MM.1S (cell line): ENCODE results near the gene TAS2R4.
"Not testable (repeated sequence)": the region's sequence is repeated elsewhere in the genome, so short reads cannot be mapped to it uniquely, and the experiment has no call there.

Experiments
- DNase-seq: peaks from one replicate; pipeline ENCODE4 v3.0.0-alpha.2; 2015
- H2AFZ ChIP-seq: fragments of 300-600 bp; sonication (generic); 2 replicates; pipeline ENCODE4 v1.6.0; 2016; ENCODE audit warnings: antibody characterized with exemption, low read length
- H3F3A ChIP-seq: fragments of 300-600 bp; sonication (generic); 2 replicates; pipeline ENCODE4 v1.6.1; 2016; ENCODE audit warnings: mild to moderate bottlenecking, antibody characterized with exemption, low read length, moderate library complexity, mixed read lengths; ENCODE audit not compliant: insufficient read depth
- H3K27ac ChIP-seq: fragments of 300-600 bp; sonication (generic); 2 replicates; pipeline ENCODE4 v1.5.1; 2016; ENCODE audit warnings: mild to moderate bottlenecking, low read length
- H3K27me3 ChIP-seq: fragments of 300-600 bp; sonication (generic); replicated peaks from 2 replicates; pipeline ENCODE4 v1.6.0; 2016; ENCODE audit warnings: low read length; ENCODE audit not compliant: insufficient read depth
- H3K36me3 ChIP-seq: fragments of 300-600 bp; sonication (generic); replicated peaks from 2 replicates; pipeline ENCODE4 v1.6.1; 2016; ENCODE audit warnings: mild to moderate bottlenecking, low read length, mixed read lengths; ENCODE audit not compliant: insufficient read depth
- H3K4me1 ChIP-seq: fragments of 300-600 bp; sonication (generic); 2 replicates; pipeline ENCODE4 v1.6.1; 2016; ENCODE audit warnings: low read length, mixed read lengths
- H3K4me2 ChIP-seq: fragments of 300-600 bp; sonication (generic); 2 replicates; pipeline ENCODE4 v1.6.0; 2016; ENCODE audit warnings: low read depth, low read length
- H3K4me3 ChIP-seq: fragments of 300-600 bp; sonication (generic); 2 replicates; pipeline ENCODE4 v1.5.1; 2016; ENCODE audit warnings: low read length, mixed read lengths
- H3K79me2 ChIP-seq: fragments of 300-600 bp; sonication (generic); 2 replicates; pipeline ENCODE4 v1.6.1; 2016; ENCODE audit warnings: mixed run types, low read length, mixed read lengths
- H3K9ac ChIP-seq: fragments of 300-600 bp; sonication (generic); 2 replicates; pipeline ENCODE4 v1.6.1; 2016; ENCODE audit warnings: low read length, mixed read lengths
- H3K9me2 ChIP-seq: fragments of 300-600 bp; sonication (generic); replicated peaks from 2 replicates; pipeline ENCODE4 v1.6.1; 2016; ENCODE audit warnings: mild to moderate bottlenecking, low read length, mixed read lengths; ENCODE audit not compliant: insufficient read depth
- H3K9me3 ChIP-seq: fragments of 300-600 bp; sonication (generic); replicated peaks from 2 replicates; pipeline ENCODE4 v1.6.1; 2016; ENCODE audit warnings: mild to moderate bottlenecking, low read length, mixed read lengths; ENCODE audit not compliant: insufficient read depth
- H4K20me1 ChIP-seq: fragments of 300-600 bp; sonication (generic); 2 replicates; pipeline ENCODE4 v1.6.1; 2016; ENCODE audit warnings: mild to moderate bottlenecking, low read length, moderate library complexity, mixed read lengths; ENCODE audit not compliant: insufficient read depth
- CTCF ChIP-seq: fragments of 300-600 bp; sonication (generic); IDR thresholded peaks from 2 replicates; pipeline ENCODE4 v1.5.1; 2016; ENCODE audit warnings: antibody characterized with exemption, low read length, mixed read lengths
- EZH2 ChIP-seq: fragments of 300-600 bp; sonication (generic); optimal IDR thresholded peaks from 2 replicates; pipeline ENCODE3; 2017; ENCODE audit warnings: low read depth, mild to moderate bottlenecking, antibody characterized with exemption, low read length, mixed read lengths
- EZH2phosphoT487 ChIP-seq: fragments of 300-600 bp; sonication (generic); IDR thresholded peaks from 2 replicates; pipeline ENCODE4 v1.6.1; 2018; ENCODE audit warnings: antibody characterized with exemption, low read length

Gene TAS2R4

DNA sequence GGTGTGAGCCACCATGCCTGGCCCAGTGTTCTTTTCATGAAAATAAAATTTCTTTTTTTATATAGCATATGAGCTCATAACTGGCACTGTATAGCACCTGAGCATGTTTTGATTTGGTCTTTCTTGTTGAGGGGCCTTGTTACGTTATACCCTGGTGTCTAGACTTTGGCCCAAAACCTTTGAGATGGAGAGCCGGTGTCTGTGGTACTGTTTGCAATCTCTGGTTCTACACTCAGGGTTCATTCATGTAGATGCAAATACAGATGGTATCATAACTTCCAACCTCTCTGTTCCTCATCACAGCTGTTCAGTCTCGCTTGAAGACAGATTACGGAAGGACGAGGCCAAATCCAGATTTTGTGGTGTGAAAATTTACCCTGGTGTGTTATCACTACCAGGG is 13.4 kb downstream of the TAS2R4 start, which contains the start of gene TAS2R5:
TAS2R5 (plus strand) TSS at position 301 of the 400 bp plus-strand sequence. CDS start 145 bp downstream, outside the sequence.
- no peak within 1 kb of the TSS for H3K9ac ChIP-seq
- no peaks in the 10 kb centered on the region for H3K4me1 ChIP-seq
- H3K27me3 ChIP-seq, result no peaks in the 10 kb centered on the region
- H3F3A ChIP-seq, result no peaks in the 10 kb centered on the region
- H2AFZ ChIP-seq, result no peak within 1 kb of the TSS
- H3K36me3 ChIP-seq, result no peaks in the 10 kb centered on the region
- no peak within 1 kb of the TSS for H3K27ac ChIP-seq
- no peaks in the 10 kb centered on the region for H3K79me2 ChIP-seq
- no peaks in the 10 kb centered on the region for H3K9me3 ChIP-seq
- H3K9me2 ChIP-seq, result no peaks in the 10 kb centered on the region
- no peaks in the 10 kb centered on the region for H4K20me1 ChIP-seq
- H3K4me2 ChIP-seq, result no peak within 1 kb of the TSS
- TF ChIP-seq EZH2phosphoT487, result no peak
- TF ChIP-seq EZH2, result no peak
- no peak for TF ChIP-seq CTCF
- no peak for DNase-seq
- no peak within 1 kb of the TSS for H3K4me3 ChIP-seq

DNA sequence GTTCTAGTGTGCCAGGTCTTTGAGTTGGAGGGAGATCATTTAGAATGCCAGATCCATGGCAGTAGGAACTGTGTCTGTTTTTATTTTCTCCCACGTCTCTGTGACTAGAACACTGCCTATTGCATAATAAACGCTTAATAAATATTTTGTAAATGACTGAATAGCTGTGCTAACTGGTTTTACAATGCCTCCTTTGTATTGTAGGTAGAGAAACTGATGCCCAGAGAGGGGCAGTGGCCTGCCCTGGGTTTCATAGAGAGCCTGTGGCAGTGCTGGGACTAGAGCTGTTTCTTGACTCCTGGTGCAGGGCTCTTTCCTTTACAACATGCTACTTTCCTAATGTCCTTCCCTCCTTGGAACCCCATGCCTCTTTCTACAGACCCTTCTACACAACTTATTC is 16.1 kb downstream of the TAS2R4 start:
- no peak overlapping the region for H3K27ac ChIP-seq
- H3K9ac ChIP-seq, result no peak overlapping the region
- no peaks in the 10 kb centered on the region for H3K79me2 ChIP-seq
- H3K36me3 ChIP-seq, result no peaks in the 10 kb centered on the region
- H3K4me1 ChIP-seq, result no peaks in the 10 kb centered on the region
- H3K4me2 ChIP-seq, result no peak overlapping the region
- no peak overlapping the region for H3K4me3 ChIP-seq
- no peak overlapping the region for H2AFZ ChIP-seq
- H3K9me3 ChIP-seq, result no peaks in the 10 kb centered on the region
- no peaks in the 10 kb centered on the region for H4K20me1 ChIP-seq
- no peak for DNase-seq
- no peaks in the 10 kb centered on the region for H3K9me2 ChIP-seq
- H3F3A ChIP-seq, result no peaks in the 10 kb centered on the region
- TF ChIP-seq EZH2 (no peak), CTCF (no peak), EZH2phosphoT487 (no peak)
- H3K27me3 ChIP-seq, result no peaks in the 10 kb centered on the region

GRCh38 chr7:141820067-141820466 is 43.6 kb downstream of the TAS2R4 start:
- no peaks in the 10 kb centered on the region for H3K9me3 ChIP-seq
- no peaks in the 10 kb centered on the region for H4K20me1 ChIP-seq
- no peaks in the 10 kb centered on the region for H3K4me1 ChIP-seq
- no peak overlapping the region for H3K4me2 ChIP-seq
- no peak overlapping the region for H2AFZ ChIP-seq
- H3K9me2 ChIP-seq, result no peaks in the 10 kb centered on the region
- H3K27me3 ChIP-seq, result no peaks in the 10 kb centered on the region
- no peaks in the 10 kb centered on the region for H3K36me3 ChIP-seq
- H3K4me3 ChIP-seq, result no peak overlapping the region
- DNase-seq, result no peak
- H3F3A ChIP-seq, result no peaks in the 10 kb centered on the region
- H3K27ac ChIP-seq, result no peak overlapping the region
- H3K9ac ChIP-seq, result no peak overlapping the region
- no peaks in the 10 kb centered on the region for H3K79me2 ChIP-seq
- no peak for TF ChIP-seq EZH2phosphoT487
- TF ChIP-seq CTCF, result no peak
- no peak for TF ChIP-seq EZH2

- not testable (repeated sequence) for H3F3A ChIP-seq, H3K27ac ChIP-seq, H3K4me1 ChIP-seq, H2AFZ ChIP-seq, H3K36me3 ChIP-seq, H3K27me3 ChIP-seq, H3K9ac ChIP-seq, H3K79me2 ChIP-seq, H3K4me2 ChIP-seq, H3K4me3 ChIP-seq, H3K9me2 ChIP-seq, H4K20me1 ChIP-seq, H3K9me3 ChIP-seq, DNase-seq
Measured at GRCh38 chr7:141822432-141822831, 46.0 kb downstream of the TAS2R4 start.
